ENCODE measurements around the gene CRTC3.
"Not testable (repeated sequence)": the region's sequence is repeated elsewhere in the genome, so short reads cannot be mapped to it uniquely, and the experiment has no call there.

CRTC3 gene

GRCh38 chr15:90677807-90678790 is 148.4 kb downstream of the CRTC3 start:
- no peak for DNase-seq (ENCODE audit: low read depth in 3 of 3)

DNA sequence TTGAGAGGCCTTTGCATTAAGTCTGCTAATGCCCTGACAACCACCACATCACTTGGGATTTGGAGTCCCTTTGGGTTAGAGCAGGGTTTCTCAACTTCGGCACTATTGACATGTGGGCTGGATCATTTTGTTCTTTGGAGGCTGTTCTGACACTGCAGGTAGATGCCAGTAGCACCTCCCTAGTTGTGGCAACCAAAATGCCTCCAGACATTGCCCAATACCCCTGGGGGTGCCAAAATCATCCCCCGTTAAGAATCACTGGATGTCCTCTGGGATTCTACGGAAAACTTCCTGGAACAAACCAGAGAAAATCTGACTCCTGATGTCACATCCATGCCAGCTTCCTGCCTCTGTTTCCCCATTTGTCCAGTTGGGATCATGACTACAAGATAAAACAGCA is 150.2 kb downstream of the CRTC3 start:
- no peak for DNase-seq (ENCODE audit: low read depth in 3 of 3)

DNA sequence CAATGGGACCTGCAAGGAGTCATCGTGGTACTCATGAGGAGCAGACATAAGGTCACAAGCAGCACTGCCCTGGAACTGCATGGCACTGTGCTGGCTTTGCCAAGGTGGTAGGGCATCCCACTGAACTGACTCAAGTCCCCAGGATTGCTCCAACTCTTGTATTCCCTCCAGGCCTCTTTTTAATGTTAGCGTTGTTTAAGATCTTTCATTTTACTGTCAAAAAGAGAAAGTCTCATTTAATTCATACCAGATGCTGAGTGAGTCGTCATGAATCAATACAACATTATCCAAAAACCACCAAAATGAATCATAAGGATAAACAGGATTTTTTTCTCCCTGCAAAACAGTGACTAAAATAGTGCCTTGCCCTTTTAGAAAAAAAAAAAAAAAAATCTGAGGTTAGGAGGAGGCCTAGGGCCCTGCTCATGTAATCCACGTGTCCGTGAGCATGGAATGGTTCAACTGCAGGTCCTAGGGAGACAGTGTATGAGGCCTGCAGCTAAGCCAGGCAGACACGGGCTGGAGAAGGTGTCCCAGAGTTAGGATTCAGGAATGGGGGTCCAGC is 150.7 kb downstream of the CRTC3 start:
- no peak for DNase-seq (ENCODE audit: low read depth in 3 of 3)

GRCh38 chr15:90681056-90681455 is 151.3 kb downstream of the CRTC3 start:
- DNase-seq (ENCODE audit: low read depth in 3 of 3) = no peak

- DNase-seq (ENCODE audit: low read depth in 3 of 3) = no peak
Observed at GRCh38 chr15:90681480-90681879, 151.8 kb downstream of the CRTC3 start.

DNA sequence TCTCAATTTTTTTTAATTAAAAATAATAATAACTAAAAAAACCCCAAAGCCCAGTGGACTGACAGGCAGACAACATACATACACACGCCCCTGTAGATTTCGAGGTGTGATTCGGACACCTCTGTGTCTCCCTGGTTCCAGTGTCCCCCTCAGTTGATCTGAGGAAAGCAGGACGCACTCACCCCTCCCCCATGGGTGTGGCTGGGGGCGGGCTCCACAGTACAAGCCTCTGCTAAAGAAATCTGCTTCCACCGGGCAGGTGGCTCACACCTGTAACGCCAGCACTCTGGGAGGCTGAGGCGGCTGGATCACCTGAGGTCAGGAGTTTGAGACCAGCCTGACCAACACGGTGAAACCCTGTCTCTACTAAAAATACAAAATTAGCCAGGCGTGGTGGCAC is 153.6 kb downstream of the CRTC3 start:
- no peak for DNase-seq (ENCODE audit: low read depth in 3 of 3)

- DNase-seq (ENCODE audit: low read depth in 3 of 3) = no peak
Observed at GRCh38 chr15:90683876-90684275, 154.2 kb downstream of the CRTC3 start.

DNA sequence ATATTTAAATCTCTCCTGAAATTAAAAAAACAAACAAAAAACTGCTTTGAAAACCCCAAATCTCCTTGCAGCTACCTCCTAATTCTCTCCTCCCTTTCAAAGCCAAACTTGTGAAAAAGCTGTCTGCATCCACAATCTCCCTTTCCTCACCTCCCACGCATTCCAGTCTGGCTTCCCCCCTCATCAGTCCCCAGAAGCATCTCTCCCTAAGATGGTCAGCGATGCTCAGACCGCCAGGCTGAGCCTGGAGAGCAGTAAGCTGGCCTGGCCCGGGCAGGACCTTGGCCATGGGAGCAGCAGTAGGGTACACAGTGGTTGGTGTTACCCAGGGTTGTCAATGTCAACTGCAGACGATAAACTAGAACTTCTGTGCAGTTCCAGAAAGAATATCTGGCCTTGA is 154.6 kb downstream of the CRTC3 start:
- DNase-seq (ENCODE audit: low read depth in 3 of 3) = no peak

DNA sequence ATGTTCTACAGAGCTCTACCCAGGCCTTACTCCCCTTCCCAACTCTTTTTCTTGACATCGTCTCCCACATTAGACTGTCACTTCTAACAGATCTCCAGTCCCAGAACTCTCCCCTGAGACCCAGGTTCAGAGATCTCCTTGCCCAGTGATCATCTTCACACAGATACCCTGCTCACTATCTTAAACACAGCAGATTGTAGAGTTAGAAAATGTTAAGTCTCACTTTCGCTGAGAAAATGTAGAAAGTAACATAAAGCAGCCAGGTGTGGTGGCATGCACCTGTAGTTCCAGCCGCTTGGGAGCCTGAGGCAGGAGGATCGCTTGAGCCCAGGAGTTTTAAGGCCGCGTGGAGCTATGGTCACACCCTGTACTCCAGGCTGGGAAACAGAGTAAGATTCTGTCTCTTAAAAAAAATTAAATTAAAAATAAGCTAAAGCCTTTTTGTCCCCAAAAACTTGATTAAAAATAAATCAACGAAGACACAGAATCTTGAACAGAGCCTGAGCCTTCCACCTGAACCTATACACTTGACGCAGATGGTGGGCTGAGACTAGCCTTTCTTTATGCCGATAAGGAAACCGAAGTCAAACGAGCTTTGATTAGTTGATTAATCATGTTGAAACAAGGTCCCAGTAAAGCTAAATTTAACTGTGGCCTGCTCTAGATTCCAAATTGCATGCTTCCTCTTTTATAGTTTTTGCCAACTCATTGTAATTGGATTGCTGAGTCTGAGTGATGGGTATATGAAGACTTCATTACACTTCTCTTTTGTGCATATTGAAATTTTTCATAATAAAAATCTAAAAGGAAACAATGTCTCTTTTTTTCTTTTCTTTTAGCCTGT is 156.1 kb downstream of the CRTC3 start:
- no peak for DNase-seq (ENCODE audit: low read depth in 3 of 3)

- DNase-seq (ENCODE audit: low read depth in 3 of 3) = no peak
Observed at GRCh38 chr15:90686435-90687218, 156.9 kb downstream of the CRTC3 start.

DNA sequence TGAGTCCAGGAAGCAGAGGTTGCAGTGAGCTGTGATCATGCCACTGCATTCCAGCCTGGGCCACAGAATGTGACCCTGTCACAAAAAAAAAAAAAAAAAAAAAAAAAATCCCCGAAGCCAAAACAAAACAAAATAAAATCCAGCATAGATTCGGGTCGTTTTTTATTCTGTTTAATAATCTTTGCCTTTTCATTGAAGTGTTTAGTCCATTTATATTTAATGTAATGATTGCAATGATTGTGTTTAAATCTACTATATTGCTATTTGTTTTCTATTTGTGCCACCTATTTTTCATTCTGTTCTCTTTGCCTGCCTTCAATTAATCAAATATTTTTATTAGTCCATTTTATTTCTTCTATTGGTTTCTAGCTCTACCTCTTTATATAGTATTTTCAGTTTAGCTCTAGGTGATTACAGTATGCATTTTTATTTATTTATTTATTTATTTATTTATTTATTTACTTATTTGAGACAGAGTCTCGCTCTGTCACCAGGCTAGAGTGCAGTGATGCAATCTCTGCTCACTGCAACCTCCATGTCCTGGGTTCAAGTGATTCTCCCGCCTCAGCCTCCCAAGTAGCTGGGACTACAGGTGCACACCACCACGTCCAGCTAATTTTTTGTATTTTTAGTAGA is 159.7 kb downstream of the CRTC3 start:
- not testable (repeated sequence) for DNase-seq (ENCODE audit: low read depth in 3 of 3)

- DNase-seq (ENCODE audit: low read depth in 3 of 3) = no peak
Observed at GRCh38 chr15:90690585-90690984, 160.9 kb downstream of the CRTC3 start.

- no peak for DNase-seq (ENCODE audit: low read depth in 3 of 3)
Observed at GRCh38 chr15:90691369-90691768, 161.6 kb downstream of the CRTC3 start.

DNA sequence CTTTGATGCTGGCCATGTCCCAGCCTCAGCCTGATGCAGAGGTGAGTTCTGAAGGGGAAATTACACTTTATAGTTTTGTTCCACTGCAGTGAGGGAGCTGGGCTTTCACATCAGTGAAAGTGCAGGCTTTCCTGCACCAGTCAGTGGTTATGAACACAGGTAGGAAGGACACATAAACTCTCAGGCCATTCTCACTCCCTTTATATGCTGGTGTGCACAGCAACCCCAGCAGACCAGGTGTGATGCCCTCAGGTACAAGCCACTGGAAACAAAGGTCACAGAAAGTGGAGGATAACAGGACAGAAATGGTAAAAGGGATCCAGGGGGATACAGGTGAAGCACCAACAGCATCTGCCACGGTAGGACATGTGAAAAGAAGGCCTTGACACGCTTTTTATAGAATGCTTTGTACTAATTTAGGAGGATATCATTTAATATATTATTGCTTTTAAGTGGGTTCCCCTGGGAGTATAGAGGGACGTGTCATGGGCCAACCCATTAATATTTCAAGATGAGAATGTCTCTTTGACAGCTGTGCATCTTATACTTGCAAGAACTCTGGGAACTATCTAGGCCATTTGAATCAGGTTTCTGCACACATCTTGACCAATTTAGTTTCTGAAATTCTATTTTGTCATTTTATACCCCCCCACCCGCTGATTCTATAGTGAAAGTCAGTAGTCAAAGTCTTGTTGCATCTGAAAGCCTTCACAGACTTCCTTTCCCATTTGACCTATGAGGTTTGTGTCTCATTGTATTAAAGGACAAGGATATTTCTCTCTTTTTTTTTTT is 162.5 kb downstream of the CRTC3 start:
- DNase-seq (ENCODE audit: low read depth in 3 of 3) = no peak

All from stimulated activated CD4-positive, alpha-beta T cell treated with anti-CD3 and anti-CD28 coated beads, TNF-alpha, amount 100 ng/mL, for 48 hours (primary cell).